HL-60 (cell line): ENCODE data around the gene ENDOD1.

Experiments used
- GABPA ChIP-seq: IDR thresholded peaks from 2 replicates; pipeline ENCODE4 v1.6.1; 2012; ENCODE audit warnings: low read depth
- POLR2AphosphoS5 ChIP-seq: IDR thresholded peaks from 2 replicates; pipeline ENCODE4 v1.6.1; 2012; ENCODE audit warnings: low read depth
- TF ChIP-seq, protein P1 (sequence below): IDR thresholded peaks from one replicate; pipeline ENCODE4 v1.5.1; 2011; ENCODE audit warnings: low read length, control low read depth, inconsistent platforms; ENCODE audit not compliant: insufficient read depth

DNA sequence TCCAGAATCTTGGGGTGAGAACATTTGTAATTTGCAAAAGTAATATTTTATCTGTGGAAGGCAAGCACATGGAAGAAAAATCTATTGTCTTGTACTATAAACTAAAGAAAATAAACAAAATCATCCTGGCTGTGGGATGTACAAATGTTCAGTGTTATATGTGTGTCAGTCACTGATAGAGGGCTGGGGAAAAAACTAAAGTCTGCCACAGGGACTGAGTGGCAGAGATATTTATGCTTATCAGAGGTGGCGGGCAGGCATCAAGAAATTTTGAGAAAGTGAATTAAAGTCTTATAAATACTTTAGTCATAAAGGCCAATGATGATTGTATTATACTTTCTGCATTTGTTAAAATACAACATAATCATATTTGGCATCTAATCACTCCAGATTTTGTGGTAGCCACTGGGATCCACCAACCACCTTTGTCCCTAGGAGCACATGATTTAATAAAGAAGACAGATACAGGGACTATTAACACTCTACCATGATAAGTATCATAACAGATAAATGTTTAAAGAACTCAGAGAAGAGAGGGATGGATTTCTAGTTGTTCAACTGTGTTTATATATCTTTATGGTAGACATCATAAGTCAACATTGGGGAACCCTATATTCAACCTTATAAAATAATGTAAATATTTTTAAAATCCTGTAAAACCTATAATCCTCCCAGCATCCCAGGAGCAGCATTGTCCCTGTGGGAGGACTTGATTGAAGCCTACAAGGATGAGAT lies 2.6 kb upstream of the ENDOD1 start:
- TF ChIP-seq, protein P1, sequence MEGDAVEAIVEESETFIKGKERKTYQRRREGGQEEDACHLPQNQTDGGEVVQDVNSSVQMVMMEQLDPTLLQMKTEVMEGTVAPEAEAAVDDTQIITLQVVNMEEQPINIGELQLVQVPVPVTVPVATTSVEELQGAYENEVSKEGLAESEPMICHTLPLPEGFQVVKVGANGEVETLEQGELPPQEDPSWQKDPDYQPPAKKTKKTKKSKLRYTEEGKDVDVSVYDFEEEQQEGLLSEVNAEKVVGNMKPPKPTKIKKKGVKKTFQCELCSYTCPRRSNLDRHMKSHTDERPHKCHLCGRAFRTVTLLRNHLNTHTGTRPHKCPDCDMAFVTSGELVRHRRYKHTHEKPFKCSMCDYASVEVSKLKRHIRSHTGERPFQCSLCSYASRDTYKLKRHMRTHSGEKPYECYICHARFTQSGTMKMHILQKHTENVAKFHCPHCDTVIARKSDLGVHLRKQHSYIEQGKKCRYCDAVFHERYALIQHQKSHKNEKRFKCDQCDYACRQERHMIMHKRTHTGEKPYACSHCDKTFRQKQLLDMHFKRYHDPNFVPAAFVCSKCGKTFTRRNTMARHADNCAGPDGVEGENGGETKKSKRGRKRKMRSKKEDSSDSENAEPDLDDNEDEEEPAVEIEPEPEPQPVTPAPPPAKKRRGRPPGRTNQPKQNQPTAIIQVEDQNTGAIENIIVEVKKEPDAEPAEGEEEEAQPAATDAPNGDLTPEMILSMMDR: no peak
- TF ChIP-seq POLR2AphosphoS5: no peak
- TF ChIP-seq GABPA: no peak
